Gastroesophageal sphincter (tissue), 4 donors: Measurements from ENCODE around the gene PCDH15. TPM values are rescaled to one million over a fixed set of nuclear protein-coding genes. Genes with fewer than 3 reads are reported as not detected.

Experiments
- ATAC-seq: fragments of 150-250 bp; one replicate; pipeline ENCODE4 v1.9.1; 2016; ENCODE audit warnings: mild to moderate bottlenecking, moderate library complexity
- H3K27ac ChIP-seq, 4 donors: fragments of 200-600 bp; sonication (generic) in 3 of 4; 1 replicate in 3 of 4; 2 replicates in 1 of 4; pipeline ENCODE4 v1.5.1; 2016 to 2019
- H3K27me3 ChIP-seq: fragments of 200-600 bp; sonication (generic); one replicate; pipeline ENCODE4 v1.5.1; 2019
- H3K36me3 ChIP-seq, 2 donors: fragments of 200-600 bp; sonication (generic); one replicate each; pipeline ENCODE4 v1.5.1; 2019; ENCODE audit warnings: control low read depth in 1 of 2
- H3K4me1 ChIP-seq, 3 donors: fragments of 200-600 bp; sonication (generic); 1 replicate in 2 of 3; 2 replicates in 1 of 3; pipeline ENCODE4 v1.5.1; 2016 to 2019; ENCODE audit warnings: control low read depth in 2 of 3
- H3K4me3 ChIP-seq, 2 donors: fragments of 200-600 bp; sonication (generic); one replicate each; pipeline ENCODE4 v1.5.1; 2019; ENCODE audit warnings: mild to moderate bottlenecking in 1 of 2, moderate library complexity in 1 of 2
- H3K9me3 ChIP-seq, 3 donors: fragments of 200-600 bp; sonication (generic); one replicate each; pipeline ENCODE4 v1.5.1; 2017 to 2019; ENCODE audit warnings: control low read depth in 2 of 3
- EP300 ChIP-seq: sonication (generic); formaldehyde crosslinking; IDR thresholded peaks from one replicate; pipeline ENCODE4 v1.6.1; 2017; ENCODE audit warnings: antibody characterized with exemption, mild to moderate bottlenecking
- POLR2A ChIP-seq, 2 donors: fragments of 450-650 bp; IDR thresholded peaks; one replicate each; pipeline ENCODE4 v1.6.1; 2017; ENCODE audit warnings: antibody characterized with exemption in 2 of 2, mild to moderate bottlenecking in 2 of 2, moderate library complexity in 1 of 2
- POLR2AphosphoS5 ChIP-seq: sonication (generic); formaldehyde crosslinking; IDR thresholded peaks from one replicate; pipeline ENCODE4 v1.6.1; 2017; ENCODE audit warnings: antibody characterized with exemption
- WGBS, 2 donors: methylation state at CpG; one replicate each; pipeline ENCODE4 v1.1.5; 2018; ENCODE audit warnings: low coverage in 1 of 2; 5-methylcytosine and 5-hydroxymethylcytosine counted together
- total RNA-seq, 4 donors: library from RNA; depleted of rRNA; stranded (reverse); fragments of >200 nt; gene quantifications; one replicate each; pipeline ENCODE4 v1.1.0, GENCODE V29; 2016
- TF ChIP-seq, protein P1 (sequence below), 4 experiments: fragments of 200-600 bp in 2 of 4; fragments of 450-650 bp in 2 of 4; sonication (generic) in 1 of 4; IDR thresholded peaks; one replicate each; pipeline ENCODE4 v1.5.1; 2017 to 2019; ENCODE audit warnings: antibody characterized with exemption in 4 of 4, mild to moderate bottlenecking in 2 of 4, moderate library complexity in 2 of 4

PCDH15 gene
- total RNA-seq, 4 donors from 2014 or later, result 0.10 to 0.50 (median 0.27) TPM; not detected in 1

DNA sequence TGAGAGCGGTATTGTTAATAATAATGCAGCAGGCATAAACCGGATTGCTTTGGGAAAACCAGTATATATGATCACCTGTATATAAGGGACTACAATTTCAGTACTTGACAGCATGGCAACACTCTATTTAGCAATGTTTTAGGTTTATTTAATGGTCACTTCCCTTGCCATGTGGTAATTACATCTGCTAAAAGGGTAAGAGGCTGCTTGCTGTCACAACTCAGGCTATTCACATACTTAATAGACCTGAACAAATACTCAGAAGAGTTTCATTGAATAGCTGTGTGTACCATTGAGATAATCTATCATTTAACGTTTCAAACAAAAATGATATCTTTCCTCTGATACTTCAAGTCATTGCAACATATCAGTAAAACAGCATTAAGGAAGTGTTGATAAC is 90.1 kb downstream of the PCDH15 start:
- Histone ChIP-seq H3K27ac (no peak overlapping the region), H3K4me3 (no peak overlapping the region), H3K36me3 (no peaks in the 10 kb centered on the region), H3K27me3 (no peaks in the 10 kb centered on the region), H3K4me1 (no peaks in the 10 kb centered on the region), H3K9me3 (no peaks in the 10 kb centered on the region)
- TF ChIP-seq, protein P1, sequence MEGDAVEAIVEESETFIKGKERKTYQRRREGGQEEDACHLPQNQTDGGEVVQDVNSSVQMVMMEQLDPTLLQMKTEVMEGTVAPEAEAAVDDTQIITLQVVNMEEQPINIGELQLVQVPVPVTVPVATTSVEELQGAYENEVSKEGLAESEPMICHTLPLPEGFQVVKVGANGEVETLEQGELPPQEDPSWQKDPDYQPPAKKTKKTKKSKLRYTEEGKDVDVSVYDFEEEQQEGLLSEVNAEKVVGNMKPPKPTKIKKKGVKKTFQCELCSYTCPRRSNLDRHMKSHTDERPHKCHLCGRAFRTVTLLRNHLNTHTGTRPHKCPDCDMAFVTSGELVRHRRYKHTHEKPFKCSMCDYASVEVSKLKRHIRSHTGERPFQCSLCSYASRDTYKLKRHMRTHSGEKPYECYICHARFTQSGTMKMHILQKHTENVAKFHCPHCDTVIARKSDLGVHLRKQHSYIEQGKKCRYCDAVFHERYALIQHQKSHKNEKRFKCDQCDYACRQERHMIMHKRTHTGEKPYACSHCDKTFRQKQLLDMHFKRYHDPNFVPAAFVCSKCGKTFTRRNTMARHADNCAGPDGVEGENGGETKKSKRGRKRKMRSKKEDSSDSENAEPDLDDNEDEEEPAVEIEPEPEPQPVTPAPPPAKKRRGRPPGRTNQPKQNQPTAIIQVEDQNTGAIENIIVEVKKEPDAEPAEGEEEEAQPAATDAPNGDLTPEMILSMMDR (IDR thresholded peaks at IDR 0.05), result no peak
- TF ChIP-seq EP300 (no peak), POLR2AphosphoS5 (no peak)
- 68 to 71% methylated on average over 3 of the region's 3 CpGs for WGBS, 2 donors
- ATAC-seq, result no peak

DNA sequence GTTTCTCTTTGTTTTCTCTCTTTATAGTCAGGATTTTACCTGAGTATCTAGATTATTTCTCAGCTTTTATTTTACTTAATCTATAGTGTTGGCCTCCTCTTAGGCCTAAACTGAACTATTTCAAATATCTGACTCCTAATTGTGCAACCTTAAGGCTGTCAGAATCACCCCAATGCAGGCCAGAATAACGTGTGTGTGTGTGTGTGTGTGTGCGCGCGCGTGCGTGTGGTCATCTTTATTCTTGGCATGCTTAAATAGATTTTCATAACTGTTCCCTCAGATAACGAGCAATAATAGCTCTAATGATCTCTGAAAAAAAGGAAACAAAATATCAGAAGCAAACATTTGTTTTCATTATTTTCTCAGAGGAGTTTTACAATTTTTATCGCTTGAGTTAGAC is 92.4 kb downstream of the PCDH15 start:
- Histone ChIP-seq H3K36me3 (no peaks in the 10 kb centered on the region), H3K9me3 (no peaks in the 10 kb centered on the region), H3K27ac (no peak overlapping the region), H3K27me3 (no peaks in the 10 kb centered on the region), H3K4me3 (no peak overlapping the region), H3K4me1 (no peaks in the 10 kb centered on the region)
- no peak for TF ChIP-seq POLR2A (IDR thresholded peaks at IDR 0.05)
- TF ChIP-seq POLR2AphosphoS5, result no peak
- TF ChIP-seq, protein P1 (IDR thresholded peaks at IDR 0.05), result no peak
- TF ChIP-seq EP300, result no peak
- 61 to 80% methylated on average over 1 to 8 of the region's 8 CpGs for WGBS, 2 donors
- ATAC-seq, result no peak

DNA sequence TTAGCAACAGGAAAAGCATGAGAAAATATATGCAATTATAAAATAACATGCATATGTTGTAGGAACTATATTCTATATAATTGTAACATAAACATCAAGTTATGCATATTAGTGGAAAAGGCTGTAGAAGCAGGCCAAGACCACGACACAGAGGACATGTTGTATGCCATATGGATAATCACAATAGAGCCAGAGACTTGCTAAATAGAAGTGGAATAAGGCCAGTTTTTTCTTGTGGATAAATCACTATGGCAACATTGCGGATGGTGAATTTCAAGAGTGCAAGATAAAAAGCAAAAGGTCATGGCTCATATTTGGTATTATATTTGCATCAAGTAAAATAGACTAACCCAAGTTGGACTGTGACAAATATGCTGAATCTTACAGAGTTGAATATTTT is 93.0 kb downstream of the PCDH15 start:
- ATAC-seq, result no peak
- no peaks in the 10 kb centered on the region for H3K36me3 ChIP-seq
- TF ChIP-seq POLR2A (IDR thresholded peaks at IDR 0.05) (no peak), POLR2AphosphoS5 (no peak), EP300 (no peak)
- TF ChIP-seq, protein P1 (IDR thresholded peaks at IDR 0.05), result no peak
- WGBS, 2 donors, result 35 to 43% methylated on average over 2 of the region's 2 CpGs
- no peaks in the 10 kb centered on the region for H3K4me1 ChIP-seq
- no peak overlapping the region for H3K4me3 ChIP-seq
- no peaks in the 10 kb centered on the region for H3K9me3 ChIP-seq
- no peaks in the 10 kb centered on the region for H3K27me3 ChIP-seq
- no peak overlapping the region for H3K27ac ChIP-seq

DNA sequence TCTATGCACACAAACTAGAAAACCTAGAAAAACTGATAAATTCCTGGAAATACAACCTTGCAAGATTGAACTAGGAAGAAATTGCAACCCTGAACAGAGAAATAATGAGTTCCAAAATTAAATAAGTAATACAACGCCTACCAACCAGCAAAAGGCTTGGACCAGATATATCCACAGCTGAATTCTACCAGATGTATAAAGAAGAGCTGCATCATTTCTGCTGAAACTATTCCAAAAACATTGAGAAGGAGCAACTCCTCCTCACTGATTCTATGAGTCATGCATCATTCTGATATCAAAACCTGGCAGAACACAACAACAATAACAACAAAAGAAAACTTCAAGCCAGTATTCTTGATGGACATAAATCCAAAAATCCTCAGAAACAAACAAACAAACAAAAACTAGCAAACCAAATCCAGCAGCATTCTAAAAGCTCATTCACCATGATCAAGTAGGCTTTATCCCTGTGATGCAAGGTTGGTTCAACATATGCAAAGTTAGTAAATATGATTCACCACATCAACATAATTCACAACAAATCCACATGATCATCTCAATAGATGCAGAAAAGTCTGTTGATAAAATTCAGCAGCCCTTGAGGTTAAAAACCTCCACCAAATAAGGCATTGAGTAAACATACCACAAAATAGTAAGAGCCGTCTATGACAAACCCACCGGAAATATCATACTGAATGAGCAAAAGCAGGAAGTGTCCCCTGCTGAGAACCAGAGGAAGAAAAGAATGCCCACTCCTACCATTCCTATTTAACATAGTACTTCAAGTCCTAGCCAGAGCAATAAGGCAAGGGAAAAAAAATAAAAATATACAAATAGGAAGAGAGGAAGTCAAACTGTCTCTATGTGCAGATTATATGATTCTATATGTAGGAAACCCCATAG is 98.2 kb downstream of the PCDH15 start:
- ATAC-seq, result no peak
- Histone ChIP-seq H3K4me1 (no peaks in the 10 kb centered on the region), H3K36me3 (no peaks in the 10 kb centered on the region), H3K9me3 (no peaks in the 10 kb centered on the region), H3K27me3 (no peaks in the 10 kb centered on the region), H3K27ac (no peak overlapping the region), H3K4me3 (no peak overlapping the region)
- WGBS, 2 donors, result 44 to 86% methylated on average over 2 to 3 of the region's 3 CpGs
- TF ChIP-seq POLR2A (IDR thresholded peaks at IDR 0.05) (no peak), POLR2AphosphoS5 (no peak), EP300 (no peak)
- TF ChIP-seq, protein P1 (IDR thresholded peaks at IDR 0.05), result no peak

DNA sequence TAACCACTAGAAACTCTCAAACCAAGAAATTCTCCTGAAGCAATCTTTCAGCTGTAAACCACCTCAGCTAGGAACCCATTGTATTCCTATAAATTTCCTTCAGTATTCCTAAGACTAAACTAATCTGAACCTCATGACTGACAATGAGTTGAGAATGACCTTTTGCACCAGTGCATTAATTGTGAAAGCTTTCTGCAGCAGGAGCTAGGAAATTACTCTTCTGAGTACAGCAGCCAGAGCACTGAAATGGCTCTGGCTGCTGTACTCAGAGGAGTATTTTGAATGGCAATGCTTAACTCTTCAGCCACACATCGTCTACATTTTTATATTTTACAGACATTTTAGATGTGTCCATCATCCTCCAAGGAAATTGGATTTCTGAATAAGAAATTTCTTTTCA is 109.7 kb downstream of the PCDH15 start:
- Histone ChIP-seq H3K4me1 (no peaks in the 10 kb centered on the region), H3K27ac (no peak overlapping the region), H3K4me3 (no peak overlapping the region), H3K27me3 (no peaks in the 10 kb centered on the region), H3K9me3 (no peaks in the 10 kb centered on the region), H3K36me3 (no peaks in the 10 kb centered on the region)
- ATAC-seq, result no peak
- TF ChIP-seq, protein P1 (IDR thresholded peaks at IDR 0.05), result no peak
- TF ChIP-seq POLR2AphosphoS5 (no peak), POLR2A (IDR thresholded peaks at IDR 0.05) (no peak), EP300 (no peak)
- 35 to 67% methylated on average over 1 of the region's 1 CpG for WGBS, 2 donors
